PC-3 (cell line): ENCODE data around the gene SYCP3.

ENCODE experiments used
- CTCF ChIP-seq: fragments of 300-600 bp; sonication (generic); conservative IDR thresholded peaks from 2 replicates; pipeline ENCODE4 v1.5.1; 2017; ENCODE audit warnings: antibody characterized with exemption, low read depth, mild to moderate bottlenecking, low read length
- EZH2 ChIP-seq: fragments of 300-600 bp; sonication (generic); IDR thresholded peaks from one replicate; pipeline ENCODE4 v1.6.1; 2017; ENCODE audit warnings: antibody characterized with exemption, mild to moderate bottlenecking, low read length; ENCODE audit not compliant: unreplicated experiment
- EZH2phosphoT487 ChIP-seq: fragments of 300-600 bp; sonication (generic); IDR thresholded peaks from 2 replicates; pipeline ENCODE4 v1.6.1; 2018; ENCODE audit warnings: mild to moderate bottlenecking, antibody characterized with exemption, low read length, borderline replicate concordance

GRCh38 chr12:101772012-101772775 lies 32.9 kb upstream of the SYCP3 start:
- no peak for TF ChIP-seq EZH2
- TF ChIP-seq CTCF: no peak
- no peak for TF ChIP-seq EZH2phosphoT487
